Measurements from ENCODE around the gene PATL1.
"Not testable (repeated sequence)": the region's sequence is repeated elsewhere in the genome, so short reads cannot be mapped to it uniquely, and the experiment has no call there.

PATL1 gene

DNA sequence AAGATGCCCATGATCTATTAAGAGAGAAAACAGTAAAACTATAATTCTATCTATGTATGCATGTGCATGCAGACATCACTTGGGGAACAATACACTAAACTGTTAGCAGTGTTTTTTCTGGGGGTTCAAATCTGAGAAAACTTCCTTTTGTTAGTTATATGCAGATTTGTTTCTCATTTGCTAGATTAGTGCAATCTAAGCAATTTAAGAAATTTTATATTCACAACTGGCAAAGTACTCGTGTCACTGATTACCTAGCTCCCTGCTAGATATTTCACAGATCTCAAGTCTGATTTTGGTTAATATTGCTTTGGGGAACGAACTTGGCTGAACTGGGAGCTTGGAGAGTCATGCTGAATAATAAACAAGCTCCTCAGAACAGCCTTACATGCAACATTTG is 38.3 kb downstream of the PATL1 start (continued):
- TF ChIP-seq ZNF37A (tag by site-specific recombination; IDR thresholded peaks at IDR 0.05) = no peak
- TF ChIP-seq, protein P1, sequence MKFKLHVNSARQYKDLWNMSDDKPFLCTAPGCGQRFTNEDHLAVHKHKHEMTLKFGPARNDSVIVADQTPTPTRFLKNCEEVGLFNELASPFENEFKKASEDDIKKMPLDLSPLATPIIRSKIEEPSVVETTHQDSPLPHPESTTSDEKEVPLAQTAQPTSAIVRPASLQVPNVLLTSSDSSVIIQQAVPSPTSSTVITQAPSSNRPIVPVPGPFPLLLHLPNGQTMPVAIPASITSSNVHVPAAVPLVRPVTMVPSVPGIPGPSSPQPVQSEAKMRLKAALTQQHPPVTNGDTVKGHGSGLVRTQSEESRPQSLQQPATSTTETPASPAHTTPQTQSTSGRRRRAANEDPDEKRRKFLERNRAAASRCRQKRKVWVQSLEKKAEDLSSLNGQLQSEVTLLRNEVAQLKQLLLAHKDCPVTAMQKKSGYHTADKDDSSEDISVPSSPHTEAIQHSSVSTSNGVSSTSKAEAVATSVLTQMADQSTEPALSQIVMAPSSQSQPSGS (tag by site-specific recombination; IDR thresholded peaks at IDR 0.05; ENCODE audit: low read depth) = no peak
- TF ChIP-seq ZNF16 (tag by site-specific recombination; IDR thresholded peaks at IDR 0.05; ENCODE audit: low read depth) = no peak
- TF ChIP-seq ZSCAN30 (tag by site-specific recombination; IDR thresholded peaks at IDR 0.05) = no peak
- no peak for TF ChIP-seq MEIS1 (CRISPR knock-in tag; IDR thresholded peaks at IDR 0.05; ENCODE audit: borderline replicate concordance)
- TF ChIP-seq SETDB1 (IDR thresholded peaks at IDR 0.05; ENCODE audit: insufficient read length, low read length) = no peak
- TF ChIP-seq, protein P2, sequence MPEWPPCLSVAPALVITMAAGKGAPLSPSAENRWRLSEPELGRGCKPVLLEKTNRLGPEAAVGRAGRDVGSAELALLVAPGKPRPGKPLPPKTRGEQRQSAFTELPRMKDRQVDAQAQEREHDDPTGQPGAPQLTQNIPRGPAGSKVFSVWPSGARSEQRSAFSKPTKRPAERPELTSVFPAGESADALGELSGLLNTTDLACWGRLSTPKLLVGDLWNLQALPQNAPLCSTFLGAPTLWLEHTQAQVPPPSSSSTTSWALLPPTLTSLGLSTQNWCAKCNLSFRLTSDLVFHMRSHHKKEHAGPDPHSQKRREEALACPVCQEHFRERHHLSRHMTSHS (tag by site-specific recombination; IDR thresholded peaks at IDR 0.05) = no peak

DNA sequence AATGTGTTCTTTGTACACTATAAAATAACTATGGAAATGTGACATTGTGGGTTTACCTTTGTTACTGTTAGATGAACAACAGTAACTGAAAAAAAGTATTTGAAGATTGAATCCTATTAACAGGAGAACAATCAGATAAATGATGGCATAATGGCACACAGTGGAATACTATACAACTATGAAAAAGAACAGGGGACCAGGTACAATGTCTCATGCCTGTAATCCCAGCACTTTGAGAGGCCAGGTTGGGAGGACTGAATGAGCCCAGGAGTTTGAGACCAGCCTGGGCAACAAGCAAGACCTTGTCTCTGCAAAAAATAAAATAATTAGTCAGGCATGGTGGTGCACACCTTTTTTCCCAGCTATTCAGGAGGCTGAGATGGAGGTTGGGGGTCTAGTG is 38.8 kb downstream of the PATL1 start:
- Histone ChIP-seq H3K27ac (ENCODE audit: extremely low read depth, low read depth, low read length) (no peak overlapping the region), H3K9me3 (ENCODE audit: control insufficient read depth, insufficient read depth, low read depth, low read length) (no peaks in the 10 kb centered on the region), H3K36me3 (ENCODE audit: control insufficient read depth in 2 of 2, insufficient read depth in 1 of 2, low read length in 2 of 2) (no peaks in the 10 kb centered on the region), H3K4me3 (ENCODE audit: low read depth, low read length) (no peak overlapping the region), H3K4me1 (ENCODE audit: control insufficient read depth, insufficient read depth, low read length) (no peaks in the 10 kb centered on the region)
- ChIA-PET CTCF (no interaction called here), POLR2A (no interaction called here)
- no peak for TF ChIP-seq KLF16 (tag by site-specific recombination; IDR thresholded peaks at IDR 0.05)
- TF ChIP-seq, protein P3, sequence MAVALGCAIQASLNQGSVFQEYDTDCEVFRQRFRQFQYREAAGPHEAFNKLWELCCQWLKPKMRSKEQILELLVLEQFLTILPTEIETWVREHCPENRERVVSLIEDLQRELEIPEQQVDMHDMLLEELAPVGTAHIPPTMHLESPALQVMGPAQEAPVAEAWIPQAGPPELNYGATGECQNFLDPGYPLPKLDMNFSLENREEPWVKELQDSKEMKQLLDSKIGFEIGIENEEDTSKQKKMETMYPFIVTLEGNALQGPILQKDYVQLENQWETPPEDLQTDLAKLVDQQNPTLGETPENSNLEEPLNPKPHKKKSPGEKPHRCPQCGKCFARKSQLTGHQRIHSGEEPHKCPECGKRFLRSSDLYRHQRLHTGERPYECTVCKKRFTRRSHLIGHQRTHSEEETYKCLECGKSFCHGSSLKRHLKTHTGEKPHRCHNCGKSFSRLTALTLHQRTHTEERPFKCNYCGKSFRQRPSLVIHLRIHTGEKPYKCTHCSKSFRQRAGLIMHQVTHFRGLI (tag by site-specific recombination; IDR thresholded peaks at IDR 0.05) = no peak
- TF ChIP-seq, protein P4, sequence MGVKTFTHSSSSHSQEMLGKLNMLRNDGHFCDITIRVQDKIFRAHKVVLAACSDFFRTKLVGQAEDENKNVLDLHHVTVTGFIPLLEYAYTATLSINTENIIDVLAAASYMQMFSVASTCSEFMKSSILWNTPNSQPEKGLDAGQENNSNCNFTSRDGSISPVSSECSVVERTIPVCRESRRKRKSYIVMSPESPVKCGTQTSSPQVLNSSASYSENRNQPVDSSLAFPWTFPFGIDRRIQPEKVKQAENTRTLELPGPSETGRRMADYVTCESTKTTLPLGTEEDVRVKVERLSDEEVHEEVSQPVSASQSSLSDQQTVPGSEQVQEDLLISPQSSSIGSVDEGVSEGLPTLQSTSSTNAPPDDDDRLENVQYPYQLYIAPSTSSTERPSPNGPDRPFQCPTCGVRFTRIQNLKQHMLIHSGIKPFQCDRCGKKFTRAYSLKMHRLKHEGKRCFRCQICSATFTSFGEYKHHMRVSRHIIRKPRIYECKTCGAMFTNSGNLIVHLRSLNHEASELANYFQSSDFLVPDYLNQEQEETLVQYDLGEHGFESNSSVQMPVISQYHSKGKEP (tag by site-specific recombination; IDR thresholded peaks at IDR 0.05) = no peak
- no peak for TF ChIP-seq ZNF23 (tag by site-specific recombination; IDR thresholded peaks at IDR 0.05; ENCODE audit: borderline replicate concordance)
- no peak for TF ChIP-seq ZXDB (tag by site-specific recombination; IDR thresholded peaks at IDR 0.05)
- TF ChIP-seq, protein P5, sequence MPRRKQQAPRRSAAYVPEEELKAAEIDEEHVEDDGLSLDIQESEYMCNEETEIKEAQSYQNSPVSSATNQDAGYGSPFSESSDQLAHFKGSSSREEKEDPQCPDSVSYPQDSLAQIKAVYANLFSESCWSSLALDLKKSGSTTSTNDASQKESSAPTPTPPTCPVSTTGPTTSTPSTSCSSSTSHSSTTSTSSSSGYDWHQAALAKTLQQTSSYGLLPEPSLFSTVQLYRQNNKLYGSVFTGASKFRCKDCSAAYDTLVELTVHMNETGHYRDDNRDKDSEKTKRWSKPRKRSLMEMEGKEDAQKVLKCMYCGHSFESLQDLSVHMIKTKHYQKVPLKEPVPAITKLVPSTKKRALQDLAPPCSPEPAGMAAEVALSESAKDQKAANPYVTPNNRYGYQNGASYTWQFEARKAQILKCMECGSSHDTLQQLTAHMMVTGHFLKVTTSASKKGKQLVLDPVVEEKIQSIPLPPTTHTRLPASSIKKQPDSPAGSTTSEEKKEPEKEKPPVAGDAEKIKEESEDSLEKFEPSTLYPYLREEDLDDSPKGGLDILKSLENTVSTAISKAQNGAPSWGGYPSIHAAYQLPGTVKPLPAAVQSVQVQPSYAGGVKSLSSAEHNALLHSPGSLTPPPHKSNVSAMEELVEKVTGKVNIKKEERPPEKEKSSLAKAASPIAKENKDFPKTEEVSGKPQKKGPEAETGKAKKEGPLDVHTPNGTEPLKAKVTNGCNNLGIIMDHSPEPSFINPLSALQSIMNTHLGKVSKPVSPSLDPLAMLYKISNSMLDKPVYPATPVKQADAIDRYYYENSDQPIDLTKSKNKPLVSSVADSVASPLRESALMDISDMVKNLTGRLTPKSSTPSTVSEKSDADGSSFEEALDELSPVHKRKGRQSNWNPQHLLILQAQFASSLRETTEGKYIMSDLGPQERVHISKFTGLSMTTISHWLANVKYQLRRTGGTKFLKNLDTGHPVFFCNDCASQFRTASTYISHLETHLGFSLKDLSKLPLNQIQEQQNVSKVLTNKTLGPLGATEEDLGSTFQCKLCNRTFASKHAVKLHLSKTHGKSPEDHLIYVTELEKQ (tag by site-specific recombination; IDR thresholded peaks at IDR 0.05; ENCODE audit: borderline replicate concordance) = no peak
- TF ChIP-seq ZNF146 (tag by site-specific recombination; IDR thresholded peaks at IDR 0.05) = peak; percentile 89

DNA sequence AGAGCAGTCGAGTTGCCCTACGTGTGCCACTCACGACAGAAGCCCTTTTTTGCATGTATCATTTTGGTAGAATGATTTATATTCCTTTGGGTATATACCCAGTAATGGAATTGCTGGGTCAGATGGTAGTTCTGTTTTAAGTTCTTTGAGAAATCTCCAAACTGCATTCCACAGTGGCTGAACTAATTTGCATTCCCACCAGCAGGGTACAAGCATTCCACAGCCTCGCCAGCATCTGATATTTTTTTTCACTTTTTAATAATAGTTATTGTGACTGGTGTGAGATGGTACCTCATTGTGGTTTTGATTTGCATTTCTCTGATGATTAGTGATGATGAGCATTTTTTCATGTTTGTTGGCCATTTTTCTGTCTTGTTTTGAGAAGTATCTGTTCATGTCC is 41.9 kb downstream of the PATL1 start:
- H3K27ac ChIP-seq (ENCODE audit: extremely low read depth, low read depth, low read length); H3K4me1 ChIP-seq (ENCODE audit: control insufficient read depth, insufficient read depth, low read length); H3K36me3 ChIP-seq (ENCODE audit: control insufficient read depth in 2 of 2, insufficient read depth in 1 of 2, low read length in 2 of 2); POLR2A ChIA-PET; H3K9me3 ChIP-seq (ENCODE audit: control insufficient read depth, insufficient read depth, low read depth, low read length); H3K4me3 ChIP-seq (ENCODE audit: low read depth, low read length): not testable (repeated sequence)
- CTCF ChIA-PET = interaction anchor here (0.6 kb wide), 1 partner anchor 11 kb away, joined by 3 read pairs; no protein-coding TSS in a partner anchor

Measured in HEK293 (cell line).